Fibroblast of lung (primary cell): ENCODE results near the gene EXOC2. TPM values are rescaled to one million over a fixed set of nuclear protein-coding genes. Genes with fewer than 3 reads are reported as not detected.
A peak's percentile ranks its signal among the peaks of the same experiment; 100 is the strongest.

Experiments
- DNase-seq, 2 donors: peaks; one replicate each; pipeline versions ENCODE4 v3.0.0 to v3.0.0-alpha.2; 2010; ENCODE audit warnings: low read depth in 2 of 2
- H2AFZ ChIP-seq: 2 replicates; pipeline ENCODE4 v1.5.1; 2012; ENCODE audit warnings: low read length, control low read depth, inconsistent platforms
- H3K27ac ChIP-seq: 2 replicates; pipeline ENCODE4 v1.5.1; 2011; ENCODE audit warnings: low read length, control low read depth; ENCODE audit not compliant: insufficient read depth
- H3K27me3 ChIP-seq: 2 replicates; pipeline ENCODE4 v1.5.1; 2011; ENCODE audit warnings: mild to moderate bottlenecking, low read length; ENCODE audit not compliant: control insufficient read depth, insufficient read depth
- H3K36me3 ChIP-seq: 2 replicates; pipeline ENCODE4 v1.5.1; 2011; ENCODE audit warnings: low read length; ENCODE audit not compliant: control insufficient read depth, insufficient read depth
- H3K4me1 ChIP-seq: 2 replicates; pipeline ENCODE4 v1.5.1; 2011; ENCODE audit warnings: low read length; ENCODE audit not compliant: control insufficient read depth, insufficient read depth; ENCODE audit errors: extremely low read depth
- H3K4me2 ChIP-seq: 2 replicates; pipeline ENCODE4 v1.5.1; 2011; ENCODE audit warnings: low read length, control low read depth; ENCODE audit not compliant: insufficient read depth; ENCODE audit errors: extremely low read depth
- H3K4me3 ChIP-seq, 4 experiments: fragments of 200-600 bp in 1 of 4; sonication (generic) in 1 of 4; replicated peaks in 1 of 4; 2 replicates each; pipeline ENCODE4 v1.5.1; 2011 to 2016; ENCODE audit warnings: low read length in 4 of 4, low read depth in 3 of 4, mild to moderate bottlenecking in 3 of 4, control low read depth in 2 of 4, inconsistent platforms in 1 of 4, mixed read lengths in 1 of 4; ENCODE audit not compliant: insufficient read depth in 1 of 4; ENCODE audit errors: control extremely low read depth in 1 of 4
- H3K79me2 ChIP-seq: 2 replicates; pipeline ENCODE4 v1.5.1; 2012; ENCODE audit warnings: mild to moderate bottlenecking, low read length, inconsistent platforms; ENCODE audit not compliant: control insufficient read depth, insufficient read depth
- H3K9ac ChIP-seq: 2 replicates; pipeline ENCODE4 v1.5.1; 2011; ENCODE audit warnings: mild to moderate bottlenecking, low read length, control low read depth; ENCODE audit not compliant: insufficient read depth
- H3K9me3 ChIP-seq: 2 replicates; pipeline ENCODE4 v1.5.1; 2012; ENCODE audit warnings: low read depth, low read length; ENCODE audit not compliant: control insufficient read depth, insufficient read depth
- H4K20me1 ChIP-seq: 2 replicates; pipeline ENCODE4 v1.5.1; 2011; ENCODE audit warnings: low read length; ENCODE audit not compliant: control insufficient read depth, insufficient read depth; ENCODE audit errors: extremely low read depth
- EZH2 ChIP-seq: IDR thresholded peaks from 2 replicates; pipeline ENCODE4 v1.5.1; 2012; ENCODE audit warnings: low read length, control low read depth, mild to moderate bottlenecking; ENCODE audit errors: missing control alignments
- polyA plus RNA-seq, 2 donors: library from polyadenylated mRNA; depleted of rRNA in 1 of 2; stranded (reverse) in 1 of 2; unstranded in 1 of 2; fragments of >200 nt; gene quantifications; 2 replicates each; pipeline ENCODE4 v1.2.1, GENCODE V29; 2011 to 2012; ENCODE audit warnings: missing spikeins in 1 of 2
- total RNA-seq: library from RNA; depleted of rRNA; stranded (reverse); fragments of >200 nt; gene quantifications from 2 replicates; pipeline ENCODE4 v1.2.1, GENCODE V29; 2014
- TF ChIP-seq, protein P1 (sequence below), 2 donors: IDR thresholded peaks in 1 of 2; conservative IDR thresholded peaks in 1 of 2; 1 replicate in 1 of 2; 2 replicates in 1 of 2; pipeline ENCODE4 v1.5.1; 2011 to 2012; ENCODE audit warnings: low read length in 2 of 2, control low read depth in 1 of 2, inconsistent platforms in 1 of 2, low read depth in 1 of 2, mild to moderate bottlenecking in 1 of 2

Gene EXOC2
- total and polyA plus RNA-seq, 2 donors (not counting 1 experiment from before 2014, with no cell fraction given) = 19.7 to 42.3 TPM

DNA sequence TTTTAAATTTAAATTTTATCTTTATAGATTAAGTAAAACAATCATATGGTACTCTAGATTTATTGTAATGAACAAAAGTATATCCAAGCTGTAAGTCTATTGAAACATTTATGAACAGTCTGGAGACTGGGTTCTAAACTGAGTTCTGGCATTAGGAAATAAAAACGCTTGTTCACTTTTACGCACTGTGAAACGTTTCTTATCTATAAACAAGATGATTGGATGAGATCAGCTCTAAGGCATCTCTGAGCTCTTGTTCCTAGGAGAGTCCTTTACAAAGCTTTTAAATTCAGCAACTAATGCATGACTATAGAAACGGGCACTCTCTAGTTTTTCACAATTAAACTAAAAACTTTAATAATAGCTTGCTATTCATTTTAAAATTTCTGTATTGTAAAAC is 42.8 kb downstream of the EXOC2 start:
- Histone ChIP-seq H2AFZ (no peak overlapping the region), H3K27me3 (no peaks in the 10 kb centered on the region), H3K9ac (no peak overlapping the region), H3K9me3 (no peaks in the 10 kb centered on the region), H3K4me3 (no peak overlapping the region), H3K4me1 (no peaks in the 10 kb centered on the region), H3K4me2 (no peak overlapping the region), H3K79me2 (peaks cover 1% of the 10 kb centered on the region), H4K20me1 (no peaks in the 10 kb centered on the region), H3K27ac (no peak overlapping the region), H3K36me3 (no peaks in the 10 kb centered on the region)
- peak; percentile 43 to 53 for DNase-seq
- no peak for TF ChIP-seq EZH2
- TF ChIP-seq, protein P1, sequence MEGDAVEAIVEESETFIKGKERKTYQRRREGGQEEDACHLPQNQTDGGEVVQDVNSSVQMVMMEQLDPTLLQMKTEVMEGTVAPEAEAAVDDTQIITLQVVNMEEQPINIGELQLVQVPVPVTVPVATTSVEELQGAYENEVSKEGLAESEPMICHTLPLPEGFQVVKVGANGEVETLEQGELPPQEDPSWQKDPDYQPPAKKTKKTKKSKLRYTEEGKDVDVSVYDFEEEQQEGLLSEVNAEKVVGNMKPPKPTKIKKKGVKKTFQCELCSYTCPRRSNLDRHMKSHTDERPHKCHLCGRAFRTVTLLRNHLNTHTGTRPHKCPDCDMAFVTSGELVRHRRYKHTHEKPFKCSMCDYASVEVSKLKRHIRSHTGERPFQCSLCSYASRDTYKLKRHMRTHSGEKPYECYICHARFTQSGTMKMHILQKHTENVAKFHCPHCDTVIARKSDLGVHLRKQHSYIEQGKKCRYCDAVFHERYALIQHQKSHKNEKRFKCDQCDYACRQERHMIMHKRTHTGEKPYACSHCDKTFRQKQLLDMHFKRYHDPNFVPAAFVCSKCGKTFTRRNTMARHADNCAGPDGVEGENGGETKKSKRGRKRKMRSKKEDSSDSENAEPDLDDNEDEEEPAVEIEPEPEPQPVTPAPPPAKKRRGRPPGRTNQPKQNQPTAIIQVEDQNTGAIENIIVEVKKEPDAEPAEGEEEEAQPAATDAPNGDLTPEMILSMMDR (conservative IDR thresholded peaks at IDR 0.05 in 1 of 2, IDR thresholded peaks at IDR 0.05 in 1 of 2; ENCODE audit: low read depth in 1 of 2, low read length in 2 of 2) = no peak

DNA sequence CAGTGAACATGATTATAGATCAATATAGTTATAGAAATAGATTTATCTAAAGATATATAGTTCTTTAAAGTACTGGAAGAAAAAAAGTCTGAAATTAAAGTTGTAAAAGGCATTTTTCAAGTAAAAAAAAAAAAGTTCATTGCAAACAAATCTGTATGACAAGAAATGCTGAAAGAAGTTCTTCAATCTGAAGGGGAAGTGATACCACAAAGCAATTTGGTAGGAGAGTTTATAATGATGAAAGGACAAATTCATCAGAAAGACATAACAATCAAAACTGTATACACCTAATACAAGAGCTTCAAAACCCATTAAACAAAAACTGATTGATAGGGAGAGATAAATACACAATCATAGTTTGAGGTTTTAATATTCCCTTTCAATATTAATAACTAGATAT is 50.1 kb downstream of the EXOC2 start:
- Histone ChIP-seq H4K20me1 (no peaks in the 10 kb centered on the region), H2AFZ (no peak overlapping the region), H3K4me3 (no peak overlapping the region), H3K27me3 (no peaks in the 10 kb centered on the region), H3K4me1 (no peaks in the 10 kb centered on the region), H3K4me2 (no peak overlapping the region), H3K79me2 (peaks cover 1% of the 10 kb centered on the region), H3K9me3 (no peaks in the 10 kb centered on the region), H3K27ac (no peak overlapping the region), H3K9ac (no peak overlapping the region), H3K36me3 (no peaks in the 10 kb centered on the region)
- no peak for DNase-seq
- TF ChIP-seq, protein P1 (conservative IDR thresholded peaks at IDR 0.05 in 1 of 2, IDR thresholded peaks at IDR 0.05 in 1 of 2; ENCODE audit: low read depth in 1 of 2, low read length in 2 of 2) = no peak
- no peak for TF ChIP-seq EZH2

DNA sequence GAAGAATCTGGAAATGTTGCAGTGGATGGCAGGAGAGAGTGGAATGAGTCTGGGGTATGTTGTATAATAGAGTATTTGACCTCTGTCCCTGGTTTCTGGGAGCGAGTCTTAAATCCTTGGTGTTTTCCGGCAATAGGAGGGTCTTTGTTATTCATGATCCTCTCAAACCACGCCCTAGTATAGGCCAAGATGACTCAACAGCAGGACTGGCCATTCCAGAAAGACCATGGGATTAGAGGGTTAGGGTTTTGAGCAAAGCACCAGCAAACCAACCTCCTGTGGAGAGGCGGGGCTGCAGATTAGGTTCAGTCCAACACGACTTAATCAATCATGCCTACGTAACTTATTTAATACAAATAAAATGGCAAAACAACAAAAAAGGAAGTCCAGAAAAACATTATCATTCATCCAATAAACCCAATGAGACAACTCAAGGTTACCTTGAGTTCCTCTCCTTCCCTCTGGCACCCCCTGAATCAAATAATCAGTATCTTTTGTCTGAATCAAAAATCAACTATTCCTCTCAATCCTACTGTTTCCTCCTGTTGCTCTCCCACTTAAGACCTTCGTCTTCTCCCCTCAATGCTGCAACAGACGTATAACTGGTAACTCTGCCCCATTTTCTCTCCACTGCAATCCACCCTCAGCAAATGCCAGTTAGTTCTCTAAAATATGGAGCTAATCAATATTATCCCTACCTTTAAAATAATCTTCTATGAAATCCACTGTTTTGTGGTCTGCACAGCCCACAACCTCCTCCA is 51.5 kb downstream of the EXOC2 start:
- no peaks in the 10 kb centered on the region for H3K79me2 ChIP-seq
- no peak overlapping the region for H3K4me3 ChIP-seq
- no peak overlapping the region for H3K9ac ChIP-seq
- no peak overlapping the region for H3K27ac ChIP-seq
- no peaks in the 10 kb centered on the region for H4K20me1 ChIP-seq
- H2AFZ ChIP-seq = no peak overlapping the region
- H3K27me3 ChIP-seq = no peaks in the 10 kb centered on the region
- no peak for DNase-seq
- no peaks in the 10 kb centered on the region for H3K36me3 ChIP-seq
- TF ChIP-seq, protein P1 (conservative IDR thresholded peaks at IDR 0.05 in 1 of 2, IDR thresholded peaks at IDR 0.05 in 1 of 2; ENCODE audit: low read depth in 1 of 2, low read length in 2 of 2) = no peak
- TF ChIP-seq EZH2 = no peak
- no peaks in the 10 kb centered on the region for H3K4me1 ChIP-seq
- H3K4me2 ChIP-seq = no peak overlapping the region
- H3K9me3 ChIP-seq = no peaks in the 10 kb centered on the region
